Osteocyte (in vitro differentiated cells): ENCODE results near the gene MAPK14. TPM values are rescaled to one million over a fixed set of nuclear protein-coding genes. Genes with fewer than 3 reads are reported as not detected.

Experiments used
- DNase-seq: peaks from one replicate; pipeline ENCODE4 v3.0.0; 2021; ENCODE audit warnings: mixed read lengths; ENCODE audit not compliant: unreplicated experiment; ENCODE audit errors: extremely low spot score
- H3K27ac Mint-ChIP-seq: one replicate; pipeline ENCODE4 v1.8.0; 2021; ENCODE audit warnings: mild to moderate bottlenecking, mixed read lengths; ENCODE audit not compliant: unreplicated experiment
- H3K27me3 Mint-ChIP-seq: one replicate; pipeline ENCODE4 v1.8.0; 2021; ENCODE audit warnings: mixed read lengths; ENCODE audit not compliant: unreplicated experiment
- H3K36me3 Mint-ChIP-seq: one replicate; pipeline ENCODE4 v1.8.0; 2021; ENCODE audit warnings: mixed read lengths; ENCODE audit not compliant: unreplicated experiment
- H3K4me1 Mint-ChIP-seq: one replicate; pipeline ENCODE4 v1.8.0; 2021; ENCODE audit warnings: mixed read lengths; ENCODE audit not compliant: unreplicated experiment
- H3K4me3 Mint-ChIP-seq: one replicate; pipeline ENCODE4 v1.8.0; 2021; ENCODE audit warnings: mild to moderate bottlenecking, moderate library complexity, mixed read lengths; ENCODE audit not compliant: unreplicated experiment
- H3K9me3 Mint-ChIP-seq: one replicate; pipeline ENCODE4 v1.8.0; 2021; ENCODE audit warnings: mixed read lengths; ENCODE audit not compliant: unreplicated experiment
- total RNA-seq: library from RNA; stranded (reverse); gene quantifications from 2 replicates; pipeline ENCODE4 v1.2.1, GENCODE V29; 2021
- TF ChIP-seq, protein P1 (sequence below): fragments of 200-600 bp; sonication (generic); IDR thresholded peaks from 2 replicates; pipeline ENCODE4 v1.5.0; 2021; ENCODE audit warnings: antibody characterized with exemption, mild to moderate bottlenecking, moderate library complexity

MAPK14 gene
- total RNA-seq, 1 donor from 2014 or later = 38.8 TPM

- Mint-ChIP-seq H3K36me3 (peaks cover 33% of the 10 kb centered on the region), H3K9me3 (no peaks in the 10 kb centered on the region), H3K4me1 (peaks cover 5% of the 10 kb centered on the region), H3K27me3 (no peaks in the 10 kb centered on the region), H3K4me3 (no peak overlapping the region), H3K27ac (no peak overlapping the region)
- TF ChIP-seq, protein P1, sequence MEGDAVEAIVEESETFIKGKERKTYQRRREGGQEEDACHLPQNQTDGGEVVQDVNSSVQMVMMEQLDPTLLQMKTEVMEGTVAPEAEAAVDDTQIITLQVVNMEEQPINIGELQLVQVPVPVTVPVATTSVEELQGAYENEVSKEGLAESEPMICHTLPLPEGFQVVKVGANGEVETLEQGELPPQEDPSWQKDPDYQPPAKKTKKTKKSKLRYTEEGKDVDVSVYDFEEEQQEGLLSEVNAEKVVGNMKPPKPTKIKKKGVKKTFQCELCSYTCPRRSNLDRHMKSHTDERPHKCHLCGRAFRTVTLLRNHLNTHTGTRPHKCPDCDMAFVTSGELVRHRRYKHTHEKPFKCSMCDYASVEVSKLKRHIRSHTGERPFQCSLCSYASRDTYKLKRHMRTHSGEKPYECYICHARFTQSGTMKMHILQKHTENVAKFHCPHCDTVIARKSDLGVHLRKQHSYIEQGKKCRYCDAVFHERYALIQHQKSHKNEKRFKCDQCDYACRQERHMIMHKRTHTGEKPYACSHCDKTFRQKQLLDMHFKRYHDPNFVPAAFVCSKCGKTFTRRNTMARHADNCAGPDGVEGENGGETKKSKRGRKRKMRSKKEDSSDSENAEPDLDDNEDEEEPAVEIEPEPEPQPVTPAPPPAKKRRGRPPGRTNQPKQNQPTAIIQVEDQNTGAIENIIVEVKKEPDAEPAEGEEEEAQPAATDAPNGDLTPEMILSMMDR = no peak
- no peak for DNase-seq
These were observed 86.1 kb downstream of the MAPK14 start for GRCh38 chr6:36113703-36114102.

- TF ChIP-seq, protein P1 = no peak
- Mint-ChIP-seq H3K9me3 (no peaks in the 10 kb centered on the region), H3K4me1 (peaks cover 5% of the 10 kb centered on the region), H3K27ac (no peak overlapping the region), H3K4me3 (no peak overlapping the region), H3K36me3 (peaks cover 25% of the 10 kb centered on the region), H3K27me3 (no peaks in the 10 kb centered on the region)
- no peak for DNase-seq
These were observed 87.3 kb downstream of the MAPK14 start for GRCh38 chr6:36114798-36115408.

GRCh38 chr6:36115412-36115811 lies 87.8 kb downstream of the MAPK14 start:
- H3K36me3 Mint-ChIP-seq = peaks cover 20% of the 10 kb centered on the region
- H3K27me3 Mint-ChIP-seq = no peaks in the 10 kb centered on the region
- no peak for DNase-seq
- TF ChIP-seq, protein P1 = no peak
- H3K4me1 Mint-ChIP-seq = peaks cover 5% of the 10 kb centered on the region
- H3K27ac Mint-ChIP-seq = no peak overlapping the region
- H3K9me3 Mint-ChIP-seq = no peaks in the 10 kb centered on the region
- no peak overlapping the region for H3K4me3 Mint-ChIP-seq

DNA sequence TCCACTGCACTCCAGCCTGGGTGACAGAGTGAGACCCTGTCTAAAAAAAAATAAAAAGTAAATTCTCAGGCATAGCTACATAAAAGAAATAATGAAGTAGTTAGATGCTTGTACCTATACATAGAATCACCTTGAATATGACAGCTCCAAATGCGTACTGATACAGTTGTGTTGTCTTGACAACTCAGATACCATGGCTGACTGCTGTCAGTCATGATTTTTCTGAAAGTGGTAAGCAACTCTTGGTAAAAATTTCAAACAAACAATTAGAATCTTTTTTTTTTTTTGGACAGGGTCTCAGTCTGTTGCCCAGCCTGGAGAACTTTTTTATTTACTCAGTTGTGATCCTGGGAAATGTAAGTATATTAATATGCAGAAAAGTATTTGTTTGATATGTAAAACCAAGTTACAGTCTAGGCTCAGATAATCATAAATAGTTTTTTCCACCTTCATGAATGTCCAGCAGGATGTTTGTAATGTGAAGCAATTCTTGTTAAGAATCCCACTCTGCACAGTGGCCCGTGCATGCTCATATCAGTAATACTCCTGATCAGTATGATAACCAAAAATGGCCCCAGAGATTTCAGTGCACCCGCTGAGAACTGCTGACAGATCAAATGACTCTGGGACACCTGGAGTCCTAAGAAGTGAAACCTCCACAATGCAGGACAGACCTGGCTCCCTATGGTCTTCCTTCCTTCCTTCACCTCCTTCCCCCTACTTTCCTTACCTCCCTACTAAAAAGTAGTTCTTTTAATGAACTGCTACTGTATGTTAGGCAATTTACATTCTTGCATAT lies 88.7 kb downstream of the MAPK14 start:
- H3K27me3 Mint-ChIP-seq = no peaks in the 10 kb centered on the region
- peaks cover 10% of the 10 kb centered on the region for H3K4me1 Mint-ChIP-seq
- H3K9me3 Mint-ChIP-seq = no peaks in the 10 kb centered on the region
- H3K4me3 Mint-ChIP-seq = no peak overlapping the region
- TF ChIP-seq, protein P1 = no peak
- no peak overlapping the region for H3K27ac Mint-ChIP-seq
- DNase-seq = no peak
- H3K36me3 Mint-ChIP-seq = peaks cover 18% of the 10 kb centered on the region

GRCh38 chr6:36116943-36117342 lies 89.3 kb downstream of the MAPK14 start:
- TF ChIP-seq, protein P1 = no peak
- no peak overlapping the region for H3K27ac Mint-ChIP-seq

More at GRCh38 chr6:36116943-36117342, 89.3 kb downstream of the MAPK14 start:
- H3K36me3 Mint-ChIP-seq = peaks cover 17% of the 10 kb centered on the region
- DNase-seq = no peak
- H3K4me1 Mint-ChIP-seq = peaks cover 10% of the 10 kb centered on the region
- no peaks in the 10 kb centered on the region for H3K9me3 Mint-ChIP-seq
- H3K27me3 Mint-ChIP-seq = no peaks in the 10 kb centered on the region
- H3K4me3 Mint-ChIP-seq = no peak overlapping the region
